ENCODE results near the gene PCDHB13.

- TF ChIP-seq CTCF (IDR thresholded peaks at IDR 0.05) = peak in 1 of 6 experiments; percentile 13
- no peak for TF ChIP-seq POLR2A (IDR thresholded peaks at IDR 0.05)
These were observed 14.1 kb upstream of the PCDHB13 start, which contains the start of gene PCDHB11 for GRCh38 chr5:141199359-141200235.

All from adrenal gland (tissue), 5 donors.